SK-N-SH (cell line): ENCODE data around the gene TEX264. TPM values are rescaled to one million over a fixed set of nuclear protein-coding genes. Genes with fewer than 3 reads are reported as not detected.

Experiments
- CTCF ChIA-PET: fragments of 300-600, 350-600 bp; formaldehyde crosslinking; extraction: SDS; loops from one replicate; lab custom pipeline; 2021; lab: Yijun Ruan, JAX
- POLR2A ChIA-PET: fragments of 350-600 bp; sonication (Branson Sonifier 250); formaldehyde crosslinking; extraction: SDS; loops from one replicate; lab custom pipeline; 2020; ENCODE audit warnings: antibody characterized with exemption, inconsistent platforms; lab: Yijun Ruan, JAX
- DNase-seq: peaks from one replicate; pipeline ENCODE4 v3.0.0; 2012
- H2AFZ ChIP-seq: fragments of 200-600 bp; sonication (generic); 2 replicates; pipeline ENCODE4 v1.8.1; 2016; ENCODE audit warnings: antibody characterized with exemption, mild to moderate bottlenecking, low read depth
- H3F3A ChIP-seq: fragments of 200-600 bp; sonication (generic); replicated peaks from 2 replicates; pipeline ENCODE3; 2016; ENCODE audit warnings: antibody characterized with exemption, mild to moderate bottlenecking; ENCODE audit not compliant: insufficient read depth
- H3K27ac ChIP-seq, 2 experiments: fragments of 200-500 bp in 1 of 2; fragments of 200-600 bp in 1 of 2; sonication (Bioruptor generic) in 1 of 2; sonication (generic), shearing (Covaris generic) in 1 of 2; 2 replicates each; pipeline versions ENCODE4 v1.5.1 to v1.6.1; 2014 to 2016; ENCODE audit warnings: low read depth in 2 of 2, inconsistent platforms in 1 of 2, low read length in 1 of 2, mild to moderate bottlenecking in 1 of 2, mixed read lengths in 1 of 2
- H3K27me3 ChIP-seq: fragments of 200-600 bp; sonication (generic), shearing (Covaris generic); 2 replicates; pipeline ENCODE4 v1.6.1; 2016; ENCODE audit warnings: mixed run types; ENCODE audit not compliant: insufficient read depth
- H3K36me3 ChIP-seq, 2 experiments: fragments of 200-500 bp in 1 of 2; fragments of 200-600 bp in 1 of 2; sonication (Bioruptor generic) in 1 of 2; sonication (generic) in 1 of 2; replicated peaks in 1 of 2; 2 replicates each; pipeline versions ENCODE3 to v1.5.1; 2014 to 2016; ENCODE audit warnings: low read length in 1 of 2, mild to moderate bottlenecking in 1 of 2; ENCODE audit not compliant: insufficient read depth in 2 of 2, control insufficient read depth in 1 of 2
- H3K4me1 ChIP-seq, 2 experiments: fragments of 200-500 bp in 1 of 2; fragments of 200-600 bp in 1 of 2; sonication (Bioruptor generic) in 1 of 2; sonication (generic), shearing (Covaris generic) in 1 of 2; 2 replicates each; pipeline versions ENCODE4 v1.5.1 to v1.6.1; 2014 to 2016; ENCODE audit warnings: low read depth in 1 of 2, low read length in 1 of 2, mixed run types in 1 of 2; ENCODE audit not compliant: insufficient read depth in 2 of 2, control insufficient read depth in 1 of 2
- H3K4me2 ChIP-seq: fragments of 200-600 bp; sonication (generic), shearing (Covaris generic); 2 replicates; pipeline ENCODE4 v1.6.1; 2017; ENCODE audit warnings: mixed run types
- H3K4me3 ChIP-seq, 2 experiments: fragments of 200-500 bp in 1 of 2; fragments of 200-600 bp in 1 of 2; sonication (Bioruptor generic) in 1 of 2; sonication (generic), shearing (Covaris generic) in 1 of 2; 2 replicates each; pipeline versions ENCODE4 v1.5.1 to v1.8.1; 2014 to 2016; ENCODE audit warnings: low read depth in 2 of 2, inconsistent platforms in 1 of 2, low read length in 1 of 2, mild to moderate bottlenecking in 1 of 2, mixed read lengths in 1 of 2, moderate library complexity in 1 of 2
- H3K79me2 ChIP-seq: fragments of 200-600 bp; sonication (generic); 2 replicates; pipeline ENCODE4 v1.8.1; 2017; ENCODE audit warnings: mild to moderate bottlenecking; ENCODE audit not compliant: insufficient read depth
- H3K9ac ChIP-seq: fragments of 200-600 bp; sonication (generic); 2 replicates; pipeline ENCODE4 v1.6.1; 2017; ENCODE audit warnings: mixed run types
- H3K9me2 ChIP-seq: fragments of 200-600 bp; sonication (generic); 2 replicates; pipeline ENCODE4 v1.6.1; 2017; ENCODE audit warnings: mixed run types
- H3K9me3 ChIP-seq: fragments of 200-600 bp; sonication (generic); 2 replicates; pipeline ENCODE4 v1.6.1; 2017; ENCODE audit warnings: mixed run types, mild to moderate bottlenecking, moderate library complexity
- H4K20me1 ChIP-seq: fragments of 200-600 bp; sonication (generic); 2 replicates; pipeline ENCODE4 v1.6.1; 2017; ENCODE audit warnings: mild to moderate bottlenecking, mixed run types; ENCODE audit not compliant: insufficient read depth
- ELF1 ChIP-seq: IDR thresholded peaks from 2 replicates; pipeline ENCODE4 v1.4.0; 2012
- EP300 ChIP-seq, 2 experiments: IDR thresholded peaks; 2 replicates each; pipeline versions ENCODE4 v1.4.0 to v1.6.1; 2012; ENCODE audit warnings: borderline replicate concordance in 1 of 2, low read depth in 1 of 2, low read length in 1 of 2
- EZH2phosphoT487 ChIP-seq: fragments of 200-600 bp; sonication (generic); IDR thresholded peaks from 2 replicates; pipeline ENCODE4 v1.6.1; 2017; ENCODE audit warnings: low read depth, mixed run types, mild to moderate bottlenecking, antibody characterized with exemption, moderate library complexity, borderline replicate concordance
- GABPA ChIP-seq: IDR thresholded peaks from 2 replicates; pipeline ENCODE4 v1.4.0; 2012; ENCODE audit warnings: low read depth, mild to moderate bottlenecking
- GATA2 ChIP-seq: sonication (generic); formaldehyde crosslinking; IDR thresholded peaks from 2 replicates; pipeline ENCODE4 v1.5.0; 2020; ENCODE audit warnings: mild to moderate bottlenecking, missing genetic modification reagents
- JUND ChIP-seq: IDR thresholded peaks from 2 replicates; pipeline ENCODE4 v1.4.0; 2012
- MXI1 ChIP-seq: IDR thresholded peaks from 2 replicates; pipeline ENCODE4 v1.6.1; 2012; ENCODE audit warnings: mild to moderate bottlenecking, low read depth, low read length, improper control_type of control experiment
- NFIC ChIP-seq: IDR thresholded peaks from 2 replicates; pipeline ENCODE4 v1.4.0; 2012; ENCODE audit warnings: borderline replicate concordance
- NRF1 ChIP-seq: IDR thresholded peaks from 2 replicates; pipeline ENCODE4 v1.6.1; 2012; ENCODE audit warnings: low read depth, mild to moderate bottlenecking, low read length
- RCOR1 ChIP-seq: fragments of 150-350 bp; IDR thresholded peaks from 2 replicates; pipeline ENCODE4 v1.6.1; 2017; ENCODE audit warnings: antibody characterized with exemption, low read length
- REST ChIP-seq: IDR thresholded peaks from 2 replicates; pipeline ENCODE4 v1.6.1; 2012; ENCODE audit warnings: mild to moderate bottlenecking, low read depth, low read length, moderate library complexity
- RXRA ChIP-seq: IDR thresholded peaks from 2 replicates; pipeline ENCODE4 v1.4.0; 2012; ENCODE audit warnings: low read depth, mild to moderate bottlenecking, borderline replicate concordance
- SIN3A ChIP-seq: IDR thresholded peaks from 2 replicates; pipeline ENCODE4 v1.6.1; 2012; ENCODE audit warnings: low read depth, mild to moderate bottlenecking, low read length, moderate library complexity, borderline replicate concordance
- SMC3 ChIP-seq: IDR thresholded peaks from 2 replicates; pipeline ENCODE4 v1.6.1; 2012; ENCODE audit warnings: low read depth, low read length, improper control_type of control experiment
- TCF12 ChIP-seq: IDR thresholded peaks from 2 replicates; pipeline ENCODE4 v1.4.0; 2012
- TEAD4 ChIP-seq: IDR thresholded peaks from 2 replicates; pipeline ENCODE4 v1.4.0; 2012; ENCODE audit warnings: mild to moderate bottlenecking, borderline replicate concordance; ENCODE audit not compliant: insufficient read depth
- USF2 ChIP-seq: fragments of 150-350 bp; IDR thresholded peaks from 2 replicates; pipeline ENCODE4 v1.6.1; 2017; ENCODE audit warnings: antibody characterized with exemption, low read length, low read depth, borderline replicate concordance
- WGBS: methylation state at CpG from one replicate; pipeline ENCODE4 v1.1.6; 2017; ENCODE audit warnings: low lambda C conversion rate; 5-methylcytosine and 5-hydroxymethylcytosine counted together
- polyA plus RNA-seq, 3 experiments: library from polyadenylated mRNA; depleted of rRNA; stranded (reverse); fragments of >200 nt; gene quantifications; 2 replicates each; pipeline ENCODE4 v1.2.3, GENCODE V29; 2012
- TF ChIP-seq, protein P1 (sequence below): fragments of 200-600 bp; sonication (generic); IDR thresholded peaks from 2 replicates; pipeline ENCODE4 v1.6.1; 2017; ENCODE audit warnings: antibody characterized with exemption, mild to moderate bottlenecking, moderate library complexity
- TF ChIP-seq, protein P2 (sequence below): IDR thresholded peaks from 2 replicates; pipeline ENCODE4; 2012
- TF ChIP-seq, protein P3 (sequence below): IDR thresholded peaks from 2 replicates; pipeline ENCODE4 v1.4.0; 2012; ENCODE audit warnings: low read depth, borderline replicate concordance

The TEX264 gene
- polyA plus RNA-seq, 1 of the 3 experiments (the other 2 are of a cell fraction) = 82.1 TPM

DNA sequence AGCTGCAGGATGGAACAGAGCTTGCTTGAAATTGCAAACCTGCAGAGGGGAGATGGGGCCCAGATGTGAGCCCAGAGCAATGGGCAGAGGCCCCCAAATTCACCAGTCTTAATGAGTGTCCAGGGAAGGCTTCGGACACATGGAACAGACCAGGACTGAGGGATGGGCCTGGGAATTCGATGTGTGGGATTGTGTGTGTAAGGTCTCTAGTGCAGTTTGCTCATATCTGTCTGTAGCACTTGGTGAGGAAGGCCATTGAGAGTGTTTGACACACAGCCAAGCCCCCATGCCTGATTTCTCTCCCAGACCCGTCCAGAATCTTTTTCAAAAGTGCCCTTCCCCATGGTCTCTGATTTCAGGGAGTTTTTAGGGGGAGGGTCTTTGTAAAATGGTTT is 17.2 kb downstream of the TEX264 start:
- Histone ChIP-seq H2AFZ (no peak overlapping the region), H3K4me3 (no peak overlapping the region), H3K4me2 (no peak overlapping the region), H3F3A (no peaks in the 10 kb centered on the region), H3K4me1 (no peaks in the 10 kb centered on the region), H3K9me3 (no peaks in the 10 kb centered on the region), H3K79me2 (no peaks in the 10 kb centered on the region), H3K27ac (no peak overlapping the region), H3K9me2 (no peaks in the 10 kb centered on the region), H3K27me3 (no peaks in the 10 kb centered on the region), H3K36me3 (peaks cover 5 to 61% of the 10 kb centered on the region in 2 experiments), H3K9ac (no peak overlapping the region), H4K20me1 (peaks cover 6% of the 10 kb centered on the region; the same call in 1 of the 2 replicates)
- DNase-seq = no peak
- 85% methylated on average over 3 of the region's 3 CpGs for WGBS
- no peak for TF ChIP-seq EP300 (IDR thresholded peaks at IDR 0.05; ENCODE audit: borderline replicate concordance in 1 of 2, low read depth in 1 of 2, low read length in 1 of 2)
- no peak for TF ChIP-seq ELF1
- no peak for TF ChIP-seq USF2
- TF ChIP-seq, protein P1, sequence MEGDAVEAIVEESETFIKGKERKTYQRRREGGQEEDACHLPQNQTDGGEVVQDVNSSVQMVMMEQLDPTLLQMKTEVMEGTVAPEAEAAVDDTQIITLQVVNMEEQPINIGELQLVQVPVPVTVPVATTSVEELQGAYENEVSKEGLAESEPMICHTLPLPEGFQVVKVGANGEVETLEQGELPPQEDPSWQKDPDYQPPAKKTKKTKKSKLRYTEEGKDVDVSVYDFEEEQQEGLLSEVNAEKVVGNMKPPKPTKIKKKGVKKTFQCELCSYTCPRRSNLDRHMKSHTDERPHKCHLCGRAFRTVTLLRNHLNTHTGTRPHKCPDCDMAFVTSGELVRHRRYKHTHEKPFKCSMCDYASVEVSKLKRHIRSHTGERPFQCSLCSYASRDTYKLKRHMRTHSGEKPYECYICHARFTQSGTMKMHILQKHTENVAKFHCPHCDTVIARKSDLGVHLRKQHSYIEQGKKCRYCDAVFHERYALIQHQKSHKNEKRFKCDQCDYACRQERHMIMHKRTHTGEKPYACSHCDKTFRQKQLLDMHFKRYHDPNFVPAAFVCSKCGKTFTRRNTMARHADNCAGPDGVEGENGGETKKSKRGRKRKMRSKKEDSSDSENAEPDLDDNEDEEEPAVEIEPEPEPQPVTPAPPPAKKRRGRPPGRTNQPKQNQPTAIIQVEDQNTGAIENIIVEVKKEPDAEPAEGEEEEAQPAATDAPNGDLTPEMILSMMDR = no peak
- no peak for TF ChIP-seq RXRA
- TF ChIP-seq TCF12 = no peak
- TF ChIP-seq RCOR1 = no peak
- no peak for TF ChIP-seq GABPA
- no peak for TF ChIP-seq NRF1
- TF ChIP-seq JUND = no peak
- TF ChIP-seq, protein P2, sequence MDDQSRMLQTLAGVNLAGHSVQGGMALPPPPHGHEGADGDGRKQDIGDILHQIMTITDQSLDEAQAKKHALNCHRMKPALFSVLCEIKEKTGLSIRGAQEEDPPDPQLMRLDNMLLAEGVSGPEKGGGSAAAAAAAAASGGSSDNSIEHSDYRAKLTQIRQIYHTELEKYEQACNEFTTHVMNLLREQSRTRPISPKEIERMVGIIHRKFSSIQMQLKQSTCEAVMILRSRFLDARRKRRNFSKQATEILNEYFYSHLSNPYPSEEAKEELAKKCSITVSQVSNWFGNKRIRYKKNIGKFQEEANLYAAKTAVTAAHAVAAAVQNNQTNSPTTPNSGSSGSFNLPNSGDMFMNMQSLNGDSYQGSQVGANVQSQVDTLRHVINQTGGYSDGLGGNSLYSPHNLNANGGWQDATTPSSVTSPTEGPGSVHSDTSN = no peak
- no peak for TF ChIP-seq EZH2phosphoT487
- TF ChIP-seq TEAD4 = no peak
- no peak for TF ChIP-seq REST
- TF ChIP-seq MXI1 = no peak
- TF ChIP-seq, protein P3, sequence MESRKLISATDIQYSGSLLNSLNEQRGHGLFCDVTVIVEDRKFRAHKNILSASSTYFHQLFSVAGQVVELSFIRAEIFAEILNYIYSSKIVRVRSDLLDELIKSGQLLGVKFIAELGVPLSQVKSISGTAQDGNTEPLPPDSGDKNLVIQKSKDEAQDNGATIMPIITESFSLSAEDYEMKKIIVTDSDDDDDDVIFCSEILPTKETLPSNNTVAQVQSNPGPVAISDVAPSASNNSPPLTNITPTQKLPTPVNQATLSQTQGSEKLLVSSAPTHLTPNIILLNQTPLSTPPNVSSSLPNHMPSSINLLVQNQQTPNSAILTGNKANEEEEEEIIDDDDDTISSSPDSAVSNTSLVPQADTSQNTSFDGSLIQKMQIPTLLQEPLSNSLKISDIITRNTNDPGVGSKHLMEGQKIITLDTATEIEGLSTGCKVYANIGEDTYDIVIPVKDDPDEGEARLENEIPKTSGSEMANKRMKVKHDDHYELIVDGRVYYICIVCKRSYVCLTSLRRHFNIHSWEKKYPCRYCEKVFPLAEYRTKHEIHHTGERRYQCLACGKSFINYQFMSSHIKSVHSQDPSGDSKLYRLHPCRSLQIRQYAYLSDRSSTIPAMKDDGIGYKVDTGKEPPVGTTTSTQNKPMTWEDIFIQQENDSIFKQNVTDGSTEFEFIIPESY = no peak
- TF ChIP-seq NFIC = no peak
- TF ChIP-seq GATA2 (CRISPR knock-in tag) = no peak
- TF ChIP-seq SMC3 = no peak
- TF ChIP-seq SIN3A = no peak
- CTCF ChIA-PET = interaction anchor here (1.9 kb wide), 1 partner anchor 186 kb away, joined by 10 read pairs; no protein-coding TSS in a partner anchor
- POLR2A ChIA-PET = no interaction called here
